ENCODE data around the gene OCA2.
A peak's percentile ranks its signal among the peaks of the same experiment; 100 is the strongest.
"Not testable (repeated sequence)": the region's sequence is repeated elsewhere in the genome, so short reads cannot be mapped to it uniquely, and the experiment has no call there.

The OCA2 gene

DNA sequence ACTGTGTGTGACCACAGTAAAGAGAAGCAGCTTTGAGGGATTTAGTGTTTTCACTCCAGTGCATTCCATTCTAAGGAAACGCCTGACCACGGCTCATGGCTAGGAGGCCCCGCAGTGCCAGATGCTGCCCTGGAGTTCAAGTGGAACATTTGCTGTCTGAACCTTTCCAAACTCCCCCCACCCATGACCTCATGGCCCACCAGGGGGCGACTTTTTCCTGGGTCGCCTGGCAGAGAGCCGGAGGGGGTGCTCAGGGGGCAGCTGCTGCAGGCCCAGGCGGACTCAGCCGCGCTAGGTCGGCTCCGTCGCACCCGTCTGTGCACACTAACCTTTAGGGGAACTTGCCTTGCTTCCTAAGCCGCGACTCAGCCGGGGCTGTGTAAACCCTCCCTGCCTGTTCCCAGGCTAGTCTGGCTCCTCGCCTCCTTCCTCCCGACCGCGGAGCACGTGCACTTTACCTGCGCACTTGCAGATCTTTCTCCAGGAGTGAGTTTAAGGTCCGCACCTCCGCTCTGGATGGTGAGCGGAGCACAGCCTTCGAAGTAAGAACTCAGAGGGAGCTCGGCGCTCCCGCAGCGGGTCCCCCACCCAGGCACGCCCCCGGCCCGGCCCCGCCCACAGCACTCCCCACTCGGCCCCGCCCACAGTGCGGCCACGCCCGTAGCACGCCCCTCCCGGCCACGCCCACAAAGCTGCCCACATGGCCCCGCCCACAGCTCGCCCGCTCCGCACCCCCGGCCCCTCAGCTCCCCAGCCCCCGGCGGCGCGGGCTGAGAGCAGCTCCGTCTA lies at the start of gene OCA2:
Gene OCA2, minus strand, starts transcription at position 550 of the 789 bp plus-strand sequence. CDS start 17,441 bp downstream, outside the sequence.
- DNase-seq: no peak

DNA sequence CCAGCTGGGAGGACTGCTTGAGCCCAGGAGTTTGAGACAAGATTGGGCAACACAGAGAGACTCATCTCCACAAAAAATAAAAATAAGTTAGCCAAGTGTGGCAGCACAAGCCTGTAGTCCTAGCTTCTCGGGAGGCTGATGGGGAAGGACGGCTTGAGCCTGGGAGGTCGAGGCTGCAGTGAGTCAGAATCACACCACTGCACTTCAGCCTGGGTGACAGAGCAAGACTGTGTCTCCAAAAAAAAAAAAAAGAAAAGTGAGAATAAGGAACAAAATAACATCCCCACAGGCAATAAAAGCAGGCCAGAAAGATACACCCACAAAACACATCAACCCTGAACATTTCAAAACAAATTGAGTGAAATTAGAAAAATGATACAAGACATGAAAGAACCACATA lies 48.7 kb upstream of the OCA2 start:
- no peak for DNase-seq

DNA sequence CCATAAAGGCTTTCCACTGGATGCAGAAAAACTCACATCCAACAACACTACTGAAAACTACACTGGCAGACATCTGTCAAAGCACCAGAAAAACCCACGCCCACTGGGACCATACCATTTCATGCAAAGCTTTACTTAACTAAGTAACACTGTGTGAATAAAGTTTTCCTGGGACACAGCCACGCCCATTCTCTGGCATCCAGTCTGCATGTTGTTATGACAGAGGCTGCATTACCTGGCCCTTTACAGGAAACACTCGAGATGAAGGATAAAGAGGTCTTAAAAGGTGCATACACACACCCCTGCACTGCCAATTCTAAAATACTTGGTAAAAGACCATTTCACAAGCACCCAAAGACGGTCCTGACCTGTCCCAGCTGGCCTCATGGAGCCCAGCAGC lies 46.3 kb upstream of the OCA2 start:
- DNase-seq: not testable (repeated sequence)

DNA sequence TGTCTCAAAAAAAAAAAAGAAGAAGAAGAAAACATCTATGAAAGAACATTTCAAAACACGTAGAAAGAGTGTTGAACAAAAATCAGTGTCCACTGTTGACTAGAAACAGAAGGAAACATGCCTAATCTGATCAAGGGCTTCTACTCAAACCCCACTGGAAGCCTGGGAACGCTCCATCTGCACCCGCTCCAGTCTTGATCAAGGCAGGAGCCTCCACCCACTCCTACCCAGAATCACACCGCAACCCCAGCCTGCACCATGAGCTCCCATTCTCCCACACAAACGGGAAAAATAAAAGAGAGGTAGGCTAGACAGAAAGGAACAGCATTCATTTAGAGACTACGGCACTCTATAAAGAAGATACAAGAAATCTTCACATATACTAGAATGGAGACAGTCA lies 40.9 kb upstream of the OCA2 start:
- DNase-seq: no peak

DNA sequence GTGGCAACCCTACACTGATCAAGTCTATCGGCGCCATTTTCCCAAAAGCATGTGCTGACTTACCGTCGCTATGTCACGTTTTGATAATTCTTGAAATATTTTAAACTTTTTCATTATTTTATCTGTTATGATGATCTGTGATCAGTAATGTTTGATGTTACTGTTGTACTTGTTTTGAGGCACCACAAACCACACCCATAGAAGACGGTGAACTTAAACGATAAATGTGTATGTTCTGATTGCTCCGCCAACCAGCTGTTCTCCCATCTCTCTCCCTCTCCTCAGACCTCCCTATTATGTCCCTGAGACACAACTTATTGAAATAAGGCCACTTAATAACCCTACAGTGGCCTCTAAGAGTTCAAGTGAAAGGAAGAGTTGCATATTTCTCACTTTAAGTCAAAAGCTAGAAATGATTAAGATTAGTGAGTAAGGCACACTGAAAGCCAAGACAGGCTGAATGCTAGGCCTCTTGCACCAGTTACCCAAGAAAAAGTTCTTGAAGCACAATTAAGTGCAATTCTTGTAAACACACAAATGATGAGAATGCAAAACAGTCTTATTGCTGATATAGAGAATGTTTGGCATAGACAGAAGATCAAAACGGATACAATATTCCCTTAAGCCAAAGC lies 38.4 kb upstream of the OCA2 start:
- not testable (repeated sequence) for DNase-seq

DNA sequence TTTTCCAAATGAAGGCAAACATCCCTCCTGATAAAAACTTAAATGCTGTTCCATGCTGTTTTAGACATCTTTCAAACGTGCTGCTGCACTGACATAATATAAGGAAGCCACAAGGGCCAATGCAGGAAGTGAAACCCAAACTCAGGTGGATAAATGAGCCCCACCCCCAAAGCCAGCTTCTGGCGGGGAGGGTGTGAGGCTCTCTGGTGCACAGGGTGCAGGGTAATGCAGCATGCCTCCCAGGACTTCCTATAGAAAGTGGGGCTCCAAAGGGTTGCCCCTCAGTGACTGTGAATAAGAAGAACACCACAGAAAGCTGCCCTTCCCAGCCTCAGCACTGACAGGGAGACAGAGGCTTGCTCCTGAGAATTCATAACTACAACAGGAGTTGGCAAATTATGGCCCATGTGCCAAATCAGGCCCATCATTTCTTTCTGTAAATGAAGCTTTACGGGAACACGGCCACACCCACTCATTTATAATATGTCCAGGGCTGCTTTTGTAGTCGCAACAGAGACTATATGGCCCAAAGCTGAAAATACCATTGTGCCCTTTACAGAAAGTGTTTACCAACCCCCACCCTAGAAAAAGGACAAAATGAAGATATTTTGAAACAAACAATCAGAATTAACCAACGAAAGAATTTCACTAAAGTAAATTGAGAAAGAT lies 37.3 kb upstream of the OCA2 start:
- not testable (repeated sequence) for DNase-seq

DNA sequence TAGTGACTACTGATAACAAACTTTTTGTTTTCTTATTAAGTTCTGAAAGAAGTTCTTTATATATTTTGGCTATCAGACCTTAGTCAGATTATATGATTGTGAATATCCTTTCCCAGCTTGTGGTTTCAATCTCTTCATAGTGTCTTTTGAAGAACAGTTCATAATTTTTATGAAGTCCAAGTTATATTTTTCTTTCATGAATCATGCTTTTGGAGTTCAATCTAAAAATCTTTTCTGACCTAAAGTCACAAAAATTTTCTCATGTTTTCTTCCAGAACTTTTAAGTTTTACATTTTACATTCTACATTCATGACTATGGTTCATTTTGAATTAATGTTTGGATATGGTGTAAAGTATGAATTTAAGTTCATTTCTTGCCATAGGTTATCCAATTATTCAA lies 34.2 kb upstream of the OCA2 start:
- DNase-seq: no peak

DNA sequence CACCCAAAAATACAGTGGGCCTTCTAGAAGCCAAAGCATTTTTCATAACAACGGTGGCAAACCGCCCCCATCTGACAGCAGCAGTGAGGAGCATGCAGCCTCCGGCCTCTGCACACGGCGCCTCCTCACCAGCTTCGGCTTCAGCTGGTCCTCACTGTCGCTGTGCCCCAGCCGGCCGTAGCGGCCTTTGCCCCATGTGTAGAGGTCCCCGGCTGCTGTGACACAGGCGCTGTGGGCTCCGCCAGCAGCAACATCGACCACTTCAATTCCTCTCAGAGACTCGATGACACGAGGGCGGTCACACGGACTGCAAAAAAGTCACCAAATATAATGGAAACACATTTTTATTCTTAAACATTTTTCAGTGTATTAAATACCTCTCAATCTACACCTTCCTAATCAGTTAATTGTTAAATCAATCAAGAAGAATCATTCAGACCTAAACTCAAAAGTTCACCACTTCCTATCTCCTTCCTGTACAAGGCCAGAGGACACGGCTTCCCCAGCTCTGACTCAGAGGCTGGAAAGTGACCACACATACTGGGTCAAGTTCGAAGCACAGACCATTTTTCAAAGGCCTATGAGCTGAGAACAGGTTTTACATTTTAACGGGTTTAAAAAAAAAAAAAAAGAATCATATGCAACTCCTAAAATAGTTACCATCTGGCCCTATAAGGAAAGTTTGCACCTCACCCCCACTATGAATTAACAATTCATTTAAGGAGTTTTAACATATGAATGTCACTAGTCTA lies 33.6 kb upstream of the OCA2 start:
- no peak for DNase-seq

DNA sequence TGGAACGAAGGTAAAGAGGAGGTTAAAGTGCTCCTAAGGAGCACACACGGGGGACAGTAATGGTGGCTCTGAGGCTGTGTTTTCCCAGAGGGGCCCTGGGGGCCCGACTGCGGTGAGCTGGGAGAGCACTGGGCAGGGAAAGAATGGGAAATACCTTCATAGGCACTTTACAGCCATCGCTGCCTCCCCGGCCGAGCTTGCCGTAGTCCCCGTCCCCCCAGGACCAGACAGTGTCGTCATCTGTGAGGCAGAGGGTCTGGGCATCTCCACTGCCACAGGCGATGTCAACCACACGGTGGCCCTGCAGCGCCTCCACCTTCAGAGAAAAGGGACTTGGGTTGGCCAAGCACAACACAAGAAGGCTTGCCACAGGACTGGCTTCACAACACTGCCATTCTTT lies 32.8 kb upstream of the OCA2 start:
- no peak for DNase-seq

DNA sequence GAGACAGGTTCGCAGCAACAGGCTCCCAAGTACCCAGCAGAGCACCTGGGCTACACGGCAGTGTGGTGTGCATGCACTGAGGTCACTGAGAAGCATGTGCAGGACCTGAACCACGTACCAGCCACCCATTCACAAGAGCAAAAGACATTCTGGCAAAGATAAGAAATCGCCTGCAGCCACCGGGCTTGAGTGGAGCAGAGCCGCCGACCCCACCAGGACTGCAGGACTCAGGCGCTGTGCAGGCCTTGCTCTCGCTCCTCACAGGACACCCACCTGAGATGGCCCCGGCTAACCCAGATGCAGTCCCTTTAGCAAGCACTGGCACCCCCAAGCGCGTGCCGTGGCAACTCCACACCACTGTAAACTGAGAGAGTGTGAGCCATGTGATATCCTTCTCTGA lies 32.3 kb upstream of the OCA2 start:
- no peak for DNase-seq

DNA sequence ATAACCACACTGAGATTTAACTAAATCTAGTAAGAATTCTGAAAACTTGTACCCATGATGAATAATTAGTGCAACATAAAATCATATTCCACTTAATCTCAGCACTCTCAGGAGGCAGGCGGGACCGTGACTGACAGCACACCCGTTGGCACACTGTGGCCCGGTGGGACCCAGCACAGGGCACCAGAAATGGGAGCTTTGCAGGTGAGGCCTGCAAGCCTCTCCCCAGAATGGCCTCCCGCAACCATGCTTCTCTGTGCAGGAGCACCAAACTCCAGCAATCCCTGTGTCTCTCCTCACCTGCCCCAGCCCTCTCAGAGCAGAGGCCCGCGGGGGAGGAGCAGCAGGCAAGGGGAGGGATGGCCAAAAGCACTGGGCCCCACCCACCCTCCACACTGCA lies 31.5 kb upstream of the OCA2 start:
- no peak for DNase-seq

DNA sequence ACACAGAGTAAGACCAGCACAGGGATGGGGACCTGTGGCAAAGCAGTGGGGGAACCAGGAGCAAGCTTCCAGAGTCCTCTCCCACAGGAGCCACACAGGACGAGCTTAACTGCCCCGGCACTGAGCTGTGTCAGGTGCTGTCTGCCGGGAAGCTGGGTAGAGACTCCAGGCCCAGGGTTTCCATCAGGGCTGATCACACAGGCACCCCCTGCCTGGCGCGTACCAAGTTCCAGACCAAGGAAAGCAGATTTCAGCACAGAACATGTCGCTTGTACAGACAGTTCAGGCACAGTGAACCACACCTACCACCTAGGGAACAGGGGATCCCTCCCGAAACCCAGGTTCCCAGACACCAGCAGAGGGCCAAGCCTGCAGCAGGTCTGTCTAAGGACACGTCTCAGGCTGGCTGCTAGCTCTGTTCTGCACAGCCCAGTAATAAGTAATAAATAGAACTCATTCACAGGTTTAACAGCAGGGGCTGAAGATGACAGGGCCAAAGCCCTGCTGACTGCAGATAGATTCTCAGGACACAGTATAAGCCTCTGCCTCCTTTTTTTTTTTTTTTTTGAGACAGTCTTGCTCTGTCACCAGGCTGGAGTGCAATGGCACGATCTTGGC lies 30.2 kb upstream of the OCA2 start:
- no peak for DNase-seq

DNA sequence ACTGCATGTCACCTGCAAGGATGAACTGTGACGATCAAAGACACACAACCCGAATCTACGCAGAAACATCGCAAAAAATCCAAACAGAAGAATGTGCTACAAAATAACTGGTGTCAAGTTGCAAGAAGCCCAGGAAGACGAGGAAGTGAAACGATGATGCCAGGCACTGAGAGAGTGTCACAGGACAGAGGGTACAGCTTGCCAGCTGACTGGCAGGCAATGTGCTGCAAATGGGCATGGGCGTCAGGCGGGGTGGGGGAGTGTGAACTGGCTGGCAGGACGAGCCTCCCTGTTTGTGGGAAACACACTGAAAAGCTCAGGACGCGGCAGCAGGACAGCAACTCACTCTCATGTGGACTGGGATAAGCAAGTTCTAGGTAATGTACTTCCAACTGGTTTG lies 28.9 kb upstream of the OCA2 start:
- no peak for DNase-seq

DNA sequence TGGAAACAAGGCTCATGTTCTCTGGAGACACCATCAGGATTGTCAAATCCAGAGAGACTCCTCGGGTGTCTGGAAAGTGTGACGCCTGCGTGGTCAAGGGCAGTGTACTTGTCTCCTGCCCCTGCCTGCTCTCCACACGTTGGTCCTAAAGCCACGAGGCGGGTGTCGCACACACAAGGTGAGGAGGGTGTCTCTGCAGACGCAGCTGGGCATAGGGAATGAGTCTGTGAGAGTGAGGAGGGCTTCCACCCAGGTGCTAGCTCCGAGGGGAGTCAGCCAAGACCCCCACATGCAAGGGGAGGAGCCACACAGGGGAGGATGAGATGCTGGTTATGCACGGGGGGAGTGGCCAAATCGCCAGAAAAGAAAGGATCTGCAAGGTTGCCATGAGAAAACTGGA lies 27.9 kb upstream of the OCA2 start:
- DNase-seq: no peak

DNA sequence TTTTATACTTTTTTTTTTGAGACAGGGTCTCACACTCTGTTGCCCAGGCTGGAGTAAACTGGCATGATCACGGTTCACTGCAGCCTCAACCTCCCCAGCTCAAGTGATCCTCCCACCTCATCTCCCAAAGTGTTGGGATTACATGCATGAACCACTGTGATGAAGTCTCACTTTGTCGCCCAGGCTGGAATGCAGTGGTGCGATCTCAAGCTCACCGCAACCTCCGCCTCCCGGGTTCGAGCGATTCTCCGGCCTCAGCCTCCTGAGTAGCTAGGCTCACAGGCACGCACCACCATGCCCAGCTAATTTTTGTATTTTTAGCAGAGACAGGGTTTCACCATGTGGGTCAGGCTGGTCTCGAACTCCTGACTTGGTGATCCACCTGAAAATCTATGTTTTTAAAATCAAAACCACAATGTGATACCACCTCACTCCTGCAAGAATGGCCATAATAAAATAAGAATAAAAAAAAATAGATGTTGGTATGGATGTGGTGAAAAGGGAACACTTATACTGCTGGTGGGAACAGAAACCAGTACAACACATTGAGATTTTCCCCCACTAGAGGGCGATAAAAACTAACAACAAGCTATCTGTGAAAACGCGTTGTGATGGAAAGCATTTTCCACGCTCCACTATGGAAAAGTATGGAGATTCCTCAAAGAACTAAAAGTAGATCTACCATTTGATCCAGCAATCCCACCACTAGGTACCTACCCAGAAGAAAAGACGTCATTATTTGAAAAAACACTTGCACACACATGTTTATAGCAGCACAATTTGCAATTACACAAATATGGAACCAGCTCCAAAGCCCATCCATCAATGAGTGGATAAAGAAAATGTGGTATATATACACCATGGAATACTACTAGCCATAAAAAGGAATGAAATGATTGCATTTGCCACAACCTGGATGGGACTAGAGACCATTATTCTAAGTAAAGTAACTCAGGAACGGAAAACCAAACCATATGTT lies 26.8 kb upstream of the OCA2 start:
- DNase-seq: no peak

DNA sequence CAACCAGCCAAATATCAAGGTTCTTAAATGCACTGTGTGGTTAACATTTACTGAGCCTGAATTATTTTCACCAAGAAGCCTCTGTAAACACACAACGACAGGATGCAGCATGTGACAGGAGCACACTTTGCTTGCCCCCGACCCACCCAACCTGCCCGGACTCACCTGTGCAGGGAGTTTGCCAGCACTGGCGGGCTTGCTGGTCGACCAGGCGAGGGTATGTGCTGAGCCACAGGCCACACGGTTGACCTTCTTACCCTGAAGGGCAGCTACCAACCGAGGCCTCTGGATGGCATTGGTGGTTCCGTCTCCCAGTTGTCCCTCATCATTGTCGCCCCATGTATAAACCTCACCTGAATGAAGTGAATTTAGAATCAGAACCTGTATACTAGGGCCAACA lies 25.7 kb upstream of the OCA2 start:
- DNase-seq: no peak

DNA sequence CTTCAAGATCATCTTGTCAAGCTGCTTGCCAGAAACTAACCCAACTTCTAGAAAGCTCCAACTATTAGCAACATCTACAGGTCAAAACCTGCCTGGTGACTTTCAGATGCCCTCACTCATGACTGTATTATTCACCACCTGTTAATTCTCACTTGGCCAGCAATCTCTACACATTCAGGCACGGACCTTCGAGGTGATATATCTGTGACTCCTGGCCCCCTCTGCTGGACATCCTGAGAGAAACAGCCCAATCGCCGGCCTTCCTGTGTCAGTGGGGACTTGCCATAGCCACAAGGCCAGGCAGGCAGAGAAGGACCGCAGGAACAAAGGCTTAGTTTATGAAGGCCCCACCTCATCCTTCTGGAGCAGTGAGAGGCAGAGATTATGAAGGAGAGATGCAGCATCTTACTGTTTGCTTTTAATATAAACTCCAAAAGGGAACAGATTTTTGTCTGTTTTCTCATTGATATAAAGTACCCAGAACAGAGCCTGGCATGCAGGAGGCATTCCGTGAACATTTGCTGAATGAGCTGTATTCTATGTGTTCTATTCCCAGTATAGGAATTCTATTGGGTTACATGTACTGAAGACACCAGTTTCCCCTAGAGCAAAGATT lies 24.4 kb upstream of the OCA2 start:
- DNase-seq: peak; percentile 36

DNA sequence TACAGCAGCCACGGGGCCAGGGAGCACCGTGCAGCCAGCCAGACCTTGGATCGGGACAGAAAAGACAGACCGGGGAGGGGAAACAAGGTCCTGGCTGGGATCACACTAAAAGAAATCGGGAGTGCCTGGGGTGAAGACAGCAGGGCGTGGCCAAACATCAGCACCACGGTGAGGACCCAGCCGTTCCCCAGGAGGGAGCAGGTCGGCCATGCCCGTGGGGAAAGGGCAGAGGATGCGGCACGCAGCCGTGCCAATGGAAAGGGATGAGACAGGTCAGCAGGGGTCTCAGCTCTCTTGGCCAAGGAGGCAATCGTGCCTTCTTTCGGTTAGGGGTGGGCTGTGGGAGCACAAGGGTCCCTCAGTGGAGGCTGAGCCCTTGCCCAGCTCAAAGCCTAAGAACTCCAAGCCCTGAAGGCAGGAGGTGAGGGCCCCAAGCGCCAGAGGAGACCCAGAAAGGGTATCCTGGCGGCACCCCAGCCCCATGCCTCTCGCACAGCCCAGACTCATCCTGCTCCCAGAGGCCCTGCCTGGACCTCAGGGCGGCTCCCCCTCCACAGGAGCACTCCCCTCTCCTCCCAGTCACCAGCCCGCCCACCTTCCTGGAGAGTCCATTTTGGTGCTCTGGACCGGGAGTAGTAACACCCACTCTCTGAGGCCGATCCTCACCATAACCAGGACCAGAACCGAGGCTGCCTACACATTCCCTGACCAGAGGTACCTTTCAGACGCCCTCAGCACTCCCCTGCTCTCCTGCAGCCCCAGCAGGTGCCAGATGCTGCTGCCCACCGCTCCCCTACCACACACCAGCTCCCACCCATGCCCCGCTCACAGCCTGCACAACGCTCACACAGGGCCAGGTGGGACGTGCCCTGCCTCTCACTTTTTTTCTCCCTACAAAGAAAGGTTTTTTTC lies 23.2 kb upstream of the OCA2 start:
- no peak for DNase-seq

DNA sequence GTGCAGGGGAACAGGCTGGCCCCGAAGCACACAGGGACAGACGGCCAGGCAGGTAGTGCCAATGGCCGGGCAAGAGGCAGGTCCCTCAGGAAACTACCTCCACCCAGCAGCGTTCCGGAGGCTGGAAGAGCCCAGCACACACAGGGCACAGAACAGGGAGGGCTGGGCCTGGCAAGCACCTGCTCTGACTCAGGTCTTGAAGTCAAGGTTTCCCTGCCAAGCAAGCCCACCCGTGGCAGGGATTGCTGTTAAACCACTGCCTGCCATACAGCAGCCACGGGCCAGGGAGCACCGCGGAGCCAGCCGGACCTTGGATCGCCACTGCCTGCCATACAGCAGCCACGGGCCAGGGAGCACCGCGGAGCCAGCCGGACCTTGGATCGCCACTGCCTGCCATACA lies 22.5 kb upstream of the OCA2 start:
- not testable (repeated sequence) for DNase-seq

DNA sequence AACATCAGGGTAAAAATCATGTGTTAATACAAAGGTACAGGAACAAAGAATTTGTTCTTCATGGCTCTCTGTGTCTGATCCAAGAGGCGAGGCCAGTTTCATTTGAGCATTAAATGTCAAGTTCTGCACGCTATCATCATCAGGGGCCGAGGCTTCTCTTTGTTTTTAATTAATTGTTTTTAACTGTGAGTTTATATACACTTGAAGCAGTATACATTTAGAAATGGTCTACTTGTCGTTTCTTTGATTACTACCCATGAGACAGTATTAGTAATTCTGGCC lies 21.2 kb upstream of the OCA2 start:
- no peak for DNase-seq

All from NK-92 treated with Interleukin-12 subunit alpha and Interleukin-12 subunit beta, amount 100 ng/mL, for 24 hours (cell line).